HG03460 (cell line): ENCODE data around the gene ASPG.
"Not testable (repeated sequence)": the region's sequence is repeated elsewhere in the genome, so short reads cannot be mapped to it uniquely, and the experiment has no call there.

Experiments
- ATAC-seq: cut with Tn5 transposase; IDR thresholded peaks from one replicate; pipeline ENCODE4 v1.9.1; 2021; ENCODE audit not compliant: unreplicated experiment

Gene ASPG

DNA sequence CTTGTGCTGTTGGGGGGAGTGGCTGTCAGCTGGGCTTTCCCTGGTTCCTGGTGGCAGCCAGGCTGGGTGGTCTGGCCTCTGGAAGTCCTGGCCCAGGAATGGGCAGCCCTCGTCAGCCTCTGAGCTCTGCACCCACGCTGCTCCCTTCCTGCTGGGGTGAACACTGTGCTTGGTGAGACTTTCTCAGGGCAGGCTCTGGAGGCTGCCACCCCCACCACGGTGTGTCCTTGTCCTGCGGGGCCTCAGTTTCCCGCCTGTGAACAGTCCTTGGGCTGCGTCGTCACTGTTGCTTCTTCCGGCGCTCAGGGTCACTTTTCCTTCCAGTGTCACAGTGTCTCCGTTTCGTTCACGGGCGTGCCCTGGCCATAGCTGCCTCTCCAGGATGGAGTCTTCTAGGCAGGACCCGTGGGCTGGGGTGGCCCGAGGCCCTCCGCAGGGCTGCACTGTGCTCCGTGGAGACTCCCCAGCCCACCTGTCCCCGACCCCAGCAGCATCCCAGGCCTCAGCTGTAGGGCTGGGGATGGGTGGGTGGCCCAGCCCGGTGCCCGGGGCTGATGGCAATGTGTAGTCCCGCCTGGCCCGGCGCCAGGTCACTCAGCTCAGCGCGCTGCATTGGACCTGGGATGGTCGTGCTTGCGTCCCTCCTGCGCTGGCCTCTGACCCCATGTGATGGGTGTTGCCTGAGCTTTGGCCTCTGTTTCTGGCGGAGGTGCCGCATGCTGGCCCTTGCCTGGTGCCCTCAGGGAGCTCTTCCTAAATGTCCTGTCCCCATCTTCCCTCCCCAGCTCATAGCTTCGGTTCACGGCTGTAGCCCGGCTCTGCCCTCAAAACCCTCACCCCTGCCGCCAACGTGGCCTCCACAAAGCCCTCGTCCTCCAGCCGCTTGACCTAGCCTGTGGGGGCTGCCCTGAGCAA, 59.7 kb downstream of the ASPG start:
- no peak for ATAC-seq

DNA sequence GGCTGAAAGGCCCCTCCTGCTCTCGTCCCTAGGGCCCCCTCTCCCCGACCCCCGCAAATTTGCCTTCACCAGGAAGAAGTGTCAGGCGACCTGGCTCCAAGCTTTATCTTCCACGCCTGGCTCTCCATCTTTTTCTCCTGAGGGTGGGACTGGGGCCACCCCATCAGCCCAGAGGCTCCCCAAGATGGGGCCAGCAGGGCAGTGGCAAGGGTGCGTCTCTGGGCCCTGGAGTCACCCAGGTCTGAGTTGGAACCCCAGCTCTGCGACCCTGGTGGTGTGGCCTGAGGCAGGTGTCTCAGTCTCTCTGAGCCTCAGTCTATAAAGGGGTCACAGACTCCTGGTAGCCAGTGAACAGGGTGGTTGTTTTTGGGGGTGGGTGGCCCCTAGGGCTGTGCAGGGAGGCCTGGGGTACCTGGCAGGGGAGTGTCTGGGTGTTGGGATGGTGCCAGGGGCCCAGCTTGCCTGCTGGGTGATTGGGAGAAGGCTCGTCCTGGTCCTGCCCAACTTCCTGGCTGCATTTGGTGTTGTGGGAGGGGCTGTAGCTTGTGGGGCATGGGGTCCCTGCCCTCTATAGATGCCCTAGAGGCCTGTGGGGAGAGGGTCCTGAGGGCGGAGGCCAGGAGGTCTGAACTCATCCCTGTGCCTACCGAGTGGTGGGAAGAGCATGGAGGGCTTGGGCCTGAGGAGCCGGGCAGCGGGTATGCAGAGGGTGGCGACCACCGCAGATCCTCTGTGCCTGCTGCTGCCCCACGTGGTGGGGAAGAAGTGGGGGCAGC, 60.5 kb downstream of the ASPG start:
- no peak for ATAC-seq

DNA sequence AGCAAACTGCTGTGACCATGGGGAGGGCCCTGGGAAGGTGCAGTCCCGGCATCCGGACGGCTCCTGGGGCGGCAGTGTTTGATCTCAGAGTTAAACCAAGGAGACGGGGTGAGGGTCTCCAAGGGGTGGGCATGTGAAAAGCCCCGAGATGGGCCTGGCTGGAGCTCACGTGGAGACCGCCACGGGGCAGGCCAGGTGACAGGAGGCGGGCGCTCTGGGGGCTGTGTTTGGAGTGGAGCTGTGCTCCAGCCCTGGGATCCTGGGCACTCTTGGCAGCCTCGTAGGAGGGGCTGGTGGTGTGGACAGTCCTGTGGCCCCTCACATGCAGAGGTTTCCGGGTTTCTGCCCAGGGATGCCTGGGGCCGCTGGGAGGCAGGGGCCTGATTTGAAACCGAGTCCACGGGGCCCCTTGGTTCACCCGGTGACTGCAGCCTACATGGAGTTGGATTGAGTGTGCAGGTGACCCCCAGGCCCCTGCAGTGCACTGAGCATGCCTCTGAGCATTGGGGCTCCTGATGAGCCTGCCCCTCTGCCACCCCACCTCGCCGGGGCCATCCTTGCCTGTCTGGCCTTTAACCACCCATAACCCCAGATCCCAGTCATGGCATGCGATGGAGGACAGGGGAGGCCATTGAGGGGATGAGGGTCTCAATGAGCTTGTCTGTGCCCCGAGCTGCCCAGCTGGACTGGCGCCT, 61.3 kb downstream of the ASPG start:
- no peak for ATAC-seq

DNA sequence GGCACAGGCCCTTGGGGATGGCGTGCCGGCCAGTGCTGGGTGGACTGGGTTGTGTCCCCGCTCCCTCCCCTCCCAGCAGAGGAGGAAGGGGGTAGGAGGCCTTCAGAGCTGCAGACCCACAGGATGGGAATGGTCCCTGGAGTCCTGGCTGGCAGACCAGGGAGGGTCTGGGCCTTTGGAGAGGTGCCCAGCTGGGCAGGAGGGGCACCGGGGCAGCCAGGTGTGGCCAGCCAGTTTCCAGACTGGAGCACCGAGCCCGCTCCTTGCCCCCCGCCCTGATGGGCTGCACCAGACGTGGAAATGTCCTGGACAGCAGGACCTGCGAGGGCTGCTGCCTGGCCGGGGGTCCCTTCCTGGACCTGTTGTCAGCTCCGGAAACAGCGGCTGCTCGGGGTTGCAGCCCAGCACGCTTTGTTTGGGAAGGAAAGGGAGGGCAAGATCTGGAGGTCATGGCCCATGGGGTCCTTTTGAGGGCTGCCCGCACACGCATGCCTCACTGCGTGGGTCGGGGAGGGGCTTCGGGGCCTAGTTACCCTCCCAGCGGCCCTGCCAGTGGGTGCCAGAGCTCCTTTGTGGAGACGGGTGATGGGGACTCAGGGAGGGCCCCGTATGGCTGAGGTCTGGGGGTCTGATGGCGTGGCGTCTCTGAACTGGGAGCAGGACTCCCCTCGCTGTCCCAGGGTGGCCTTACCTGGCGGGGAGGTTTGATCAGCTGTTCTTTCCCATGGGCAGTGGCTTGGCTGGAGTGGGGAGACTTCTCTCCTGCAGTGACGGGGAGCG, 62.0 kb downstream of the ASPG start:
- no peak for ATAC-seq

DNA sequence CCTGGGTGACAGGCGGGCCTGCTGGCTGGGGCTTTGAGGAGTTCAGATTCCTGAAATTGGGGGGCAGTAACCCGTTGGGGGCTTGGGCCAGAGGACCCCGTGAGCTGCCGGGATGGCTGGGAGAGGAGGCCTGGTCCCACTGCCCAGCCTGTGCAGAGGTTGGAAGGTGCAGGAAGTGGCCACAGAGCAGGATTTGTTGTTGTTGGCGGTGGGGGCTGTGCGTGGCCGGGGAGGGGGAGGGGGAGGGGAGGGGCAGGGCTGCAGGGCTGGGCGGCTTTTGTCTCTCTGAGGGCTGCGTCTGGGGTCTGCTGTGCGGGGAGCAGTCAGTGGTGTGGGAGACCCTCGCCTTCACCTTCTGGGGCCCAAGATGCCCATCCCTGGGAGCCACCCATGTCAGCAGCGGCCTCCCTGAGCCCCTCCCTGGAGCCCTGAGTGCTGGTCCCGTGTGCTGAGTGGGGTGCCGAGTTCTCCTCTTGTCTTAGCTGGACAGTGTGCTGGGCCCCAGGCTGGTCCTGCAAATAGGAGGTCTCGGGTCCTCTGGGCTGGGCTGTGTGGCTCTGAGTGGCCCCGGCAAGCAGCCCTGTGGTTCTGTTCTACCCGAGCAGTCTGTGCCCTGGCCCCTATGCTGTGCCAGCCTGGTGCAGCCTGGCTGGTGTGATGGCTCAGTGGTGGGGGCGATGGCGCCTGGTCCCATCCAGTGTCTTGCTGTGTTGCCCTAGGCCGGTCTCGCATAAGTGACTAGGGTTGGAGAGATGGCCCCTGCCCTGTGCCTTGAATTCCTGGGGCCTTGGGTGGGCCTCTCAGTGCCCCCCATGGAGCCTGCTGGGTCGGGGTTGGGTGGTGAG, 63.2 kb downstream of the ASPG start:
- no peak for ATAC-seq

DNA sequence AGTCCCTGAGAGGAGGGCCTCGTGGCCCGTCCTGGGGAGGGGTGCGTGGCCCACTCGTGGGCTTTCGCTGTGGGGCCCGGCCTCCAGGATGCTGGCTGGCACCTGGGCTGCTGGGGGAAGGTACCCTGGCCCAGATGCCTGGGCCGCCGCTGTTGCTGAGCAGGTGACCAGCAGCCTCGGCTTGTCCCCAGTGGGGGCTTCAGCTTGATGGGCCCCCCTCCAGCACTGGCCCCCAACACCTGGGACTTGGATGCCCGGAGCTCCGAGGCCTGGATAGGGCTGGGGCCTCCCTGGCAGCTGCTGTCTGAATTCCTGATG, 63.7 kb downstream of the ASPG start:
- ATAC-seq: no peak

DNA sequence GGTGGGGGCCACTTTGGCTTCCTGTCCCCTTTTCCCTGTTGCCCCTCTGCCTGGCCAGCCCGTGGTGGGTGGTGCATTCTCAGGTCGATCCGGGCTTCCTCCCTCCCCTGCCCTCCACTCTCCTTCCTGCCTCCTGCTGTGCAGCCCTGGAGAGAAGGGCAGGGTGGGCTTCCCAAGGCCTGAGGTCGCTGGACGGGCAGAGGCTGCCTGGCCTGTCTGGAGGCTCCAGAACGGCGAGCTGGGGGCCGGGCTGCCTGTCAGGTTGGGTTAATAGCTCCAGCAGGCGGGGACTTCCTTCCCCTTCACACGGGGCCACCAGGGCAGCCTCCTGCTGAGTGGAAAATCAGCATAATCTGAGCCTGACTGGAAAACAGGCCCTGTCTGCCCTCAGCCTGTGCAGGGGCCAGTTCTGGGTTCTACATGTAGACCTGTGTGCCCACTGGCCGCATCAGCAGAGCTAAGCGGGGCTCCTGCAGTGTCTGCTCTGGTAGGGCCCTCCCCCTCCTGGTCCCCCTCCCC, 64.2 kb downstream of the ASPG start:
- ATAC-seq: no peak

DNA sequence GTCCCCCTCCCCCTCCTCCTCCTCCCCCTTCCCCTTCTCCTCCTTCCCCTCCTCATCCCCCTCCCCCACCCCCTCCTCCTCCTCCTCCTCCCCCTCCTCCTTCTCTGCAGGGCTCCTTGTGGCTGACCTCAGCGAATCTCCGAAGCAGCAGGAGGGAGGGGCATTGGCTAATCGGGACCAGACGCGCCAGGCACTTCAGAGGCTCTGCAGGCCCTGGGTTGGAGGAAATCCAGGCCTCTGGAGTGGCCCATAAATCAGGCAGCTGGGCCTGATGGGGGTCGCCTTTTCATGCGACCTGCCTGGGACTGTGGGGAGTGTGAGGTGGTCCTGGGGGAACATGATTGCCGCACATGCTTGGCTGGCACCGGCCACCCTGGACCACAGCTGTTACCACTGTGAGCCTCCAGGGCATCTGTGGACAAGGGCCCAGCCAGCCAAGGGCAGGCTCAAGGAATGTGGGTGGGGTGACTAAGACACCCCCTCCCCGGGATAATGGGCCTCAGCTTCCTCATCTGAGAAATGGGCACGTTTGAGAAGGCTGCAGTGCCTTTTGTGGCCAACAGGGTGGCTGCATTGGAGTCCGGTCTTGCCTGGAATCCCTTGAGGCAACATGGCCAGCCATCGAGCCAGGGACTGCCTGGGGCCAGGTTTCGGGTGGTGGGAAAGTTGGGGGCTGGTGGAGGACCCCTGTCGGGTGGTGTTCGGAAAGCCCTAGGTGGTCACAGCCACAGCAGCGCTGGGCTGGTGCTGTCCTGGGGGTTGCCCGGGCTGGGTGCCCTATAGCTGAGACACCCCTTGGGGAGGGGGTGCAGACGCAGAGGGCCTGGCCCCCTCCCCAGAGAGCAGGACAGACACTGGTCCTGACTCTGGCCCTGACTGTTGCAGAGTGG, 64.9 kb downstream of the ASPG start:
- no peak for ATAC-seq

DNA sequence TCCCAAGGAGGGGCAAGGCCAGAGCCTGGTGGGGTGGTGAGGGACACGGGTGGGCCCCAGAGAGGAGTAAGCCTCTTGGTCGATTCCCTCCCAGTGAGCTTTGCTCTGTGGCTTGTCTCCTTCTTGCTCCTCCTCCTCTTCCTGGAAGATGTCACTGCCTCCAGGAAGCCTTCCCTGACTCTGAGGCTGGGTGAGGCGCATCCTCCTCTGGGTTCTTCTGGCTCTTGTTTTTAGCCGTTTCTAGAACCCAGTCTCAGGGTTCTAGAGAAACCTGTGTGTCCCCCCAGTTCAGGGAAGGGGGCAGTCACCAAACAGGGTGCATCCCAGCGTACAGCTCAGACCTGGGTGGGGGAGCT, 65.5 kb downstream of the ASPG start:
- ATAC-seq: no peak

DNA sequence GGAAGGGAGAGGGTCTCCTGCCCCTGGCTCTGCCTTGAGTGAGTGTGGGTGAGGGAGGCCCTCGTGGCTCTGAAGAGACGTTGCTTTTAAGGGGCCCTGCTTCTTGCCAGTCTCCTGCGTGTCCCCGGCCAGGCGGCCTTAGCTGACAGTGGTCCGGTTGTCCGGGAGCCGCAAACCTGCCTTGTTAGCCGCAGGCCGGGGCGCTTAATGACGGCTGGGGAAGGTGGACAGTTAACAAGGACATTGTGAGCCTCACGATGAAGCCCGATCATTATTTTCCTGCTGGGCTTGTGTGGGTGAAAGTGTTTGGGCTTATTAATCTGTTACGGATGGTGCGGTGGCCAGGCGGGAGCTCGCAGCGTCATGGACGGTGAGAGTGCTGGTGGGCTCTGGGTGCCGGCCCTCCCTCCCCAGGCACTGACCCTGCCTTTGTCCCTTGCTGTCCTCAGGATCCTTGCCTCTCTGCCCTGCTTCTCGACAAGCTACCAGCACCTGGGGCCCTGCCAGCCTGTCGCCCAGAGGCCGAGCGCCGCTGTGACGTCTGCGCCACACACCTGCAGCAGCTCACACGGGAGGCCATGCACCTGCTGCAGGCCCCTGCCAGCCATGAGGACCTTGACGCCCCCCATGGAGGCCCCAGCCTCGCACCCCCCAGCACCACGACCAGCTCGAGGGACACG, 66.2 kb downstream of the ASPG start:
- ATAC-seq: no peak

DNA sequence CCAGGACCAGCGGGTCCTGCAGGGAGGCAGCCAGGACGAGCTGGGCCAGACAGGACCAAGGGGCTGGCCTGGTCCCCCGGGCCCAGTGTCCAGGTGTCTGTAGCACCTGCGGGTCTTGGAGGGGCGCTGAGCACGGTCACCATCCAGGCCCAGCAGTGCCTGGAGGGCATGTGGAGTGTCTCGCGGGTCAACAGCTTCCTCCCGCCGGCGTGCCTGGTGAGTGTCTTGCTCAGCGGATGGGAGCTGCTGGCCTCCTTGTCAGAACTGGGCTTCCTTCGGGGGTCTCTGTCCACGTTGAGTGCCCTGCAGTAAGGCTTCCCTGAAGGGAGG, 66.7 kb downstream of the ASPG start:
- ATAC-seq: no peak

DNA sequence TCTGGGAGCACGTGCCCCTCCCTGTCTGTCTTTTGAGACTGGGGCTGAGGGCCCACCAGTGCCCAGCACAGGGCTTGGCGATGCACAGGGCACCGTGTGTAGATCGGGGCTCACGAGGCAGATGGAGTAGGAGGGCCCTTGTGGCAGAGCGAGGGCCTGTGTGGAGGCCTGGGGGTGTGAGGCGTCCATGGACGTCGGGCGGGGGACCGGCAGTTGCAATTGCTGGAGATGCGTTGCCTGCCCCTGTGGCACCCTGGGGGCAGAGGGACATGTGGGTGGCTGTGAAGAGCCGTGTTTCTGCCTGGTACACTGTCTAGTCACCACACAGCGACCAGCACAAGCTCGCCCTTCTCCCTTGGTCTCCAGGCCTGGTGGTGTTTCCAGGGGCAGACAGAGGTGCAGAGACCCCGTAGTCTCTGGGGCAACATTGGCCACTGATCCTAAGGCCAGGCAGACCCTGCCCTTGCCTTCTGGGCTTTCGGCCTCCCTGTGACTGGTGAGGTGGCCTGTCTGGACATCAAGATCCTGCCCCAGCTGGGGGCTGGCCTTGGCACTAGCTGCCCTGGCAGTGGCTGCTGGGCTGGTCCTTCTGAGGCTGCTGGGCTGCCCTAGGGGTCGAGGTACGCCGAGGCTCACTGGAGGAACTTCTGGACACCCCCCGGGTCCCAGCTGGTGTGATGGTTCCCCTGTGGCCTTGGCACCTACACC, 67.3 kb downstream of the ASPG start:
- no peak for ATAC-seq

DNA sequence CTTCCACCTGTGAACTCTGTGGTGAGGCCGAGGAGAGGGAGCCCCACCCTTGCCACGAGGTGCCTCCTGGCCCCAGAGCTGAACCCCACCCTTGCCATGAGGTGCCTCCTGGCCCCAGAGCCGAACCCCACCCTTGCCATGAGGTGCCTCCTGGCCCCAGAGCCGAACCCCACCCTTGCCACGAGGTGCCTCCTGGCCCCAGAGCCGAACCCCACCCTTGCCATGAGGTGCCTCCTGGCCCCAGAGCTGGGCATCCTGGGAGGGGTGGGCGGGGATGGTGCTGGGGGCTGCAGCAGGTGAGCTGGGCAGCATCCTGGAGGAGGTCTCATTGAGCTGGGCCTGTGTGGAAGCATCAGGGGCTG, 67.9 kb downstream of the ASPG start:
- ATAC-seq: not testable (repeated sequence)

DNA sequence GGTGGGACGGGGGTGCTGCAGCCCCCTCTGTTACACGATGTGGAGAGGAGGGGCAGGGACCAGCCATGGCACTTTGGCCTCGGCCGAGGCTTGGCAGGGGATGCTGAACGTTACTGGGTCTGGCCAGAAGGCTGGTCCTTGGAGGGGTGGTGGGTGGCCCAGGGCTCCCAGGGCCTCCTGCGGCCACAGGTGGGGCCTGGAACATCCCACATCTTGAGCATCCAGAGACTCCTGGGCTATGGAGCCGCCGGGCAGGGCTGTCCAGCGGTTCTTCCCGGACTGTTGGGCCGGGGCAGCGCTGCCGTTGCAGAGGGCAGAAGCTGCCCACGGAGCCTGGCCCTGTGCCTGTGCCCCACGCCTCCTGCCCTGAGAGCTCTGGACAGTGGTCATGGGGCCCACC, 68.7 kb downstream of the ASPG start:
- ATAC-seq: no peak

DNA sequence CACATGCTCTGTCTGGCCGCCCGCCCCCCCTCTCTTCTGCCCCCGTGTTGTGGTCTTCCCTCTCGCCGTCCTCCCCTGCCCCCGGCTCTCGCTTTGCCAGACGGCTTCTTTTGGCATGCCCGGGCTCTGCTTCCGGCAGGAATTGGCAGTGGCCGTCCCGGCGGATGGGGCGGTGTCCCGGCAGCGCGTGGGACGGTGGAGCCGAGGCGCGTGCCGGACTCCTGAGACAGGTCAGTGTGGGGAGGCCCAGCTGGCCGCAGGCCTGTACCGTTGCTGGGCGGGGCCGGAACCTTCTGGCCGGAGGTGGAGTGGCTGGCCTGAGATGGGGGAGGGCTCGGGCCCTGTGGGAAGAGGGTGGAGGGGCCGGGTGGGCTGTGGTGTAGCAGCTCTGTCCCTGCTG, 70.0 kb downstream of the ASPG start:
- ATAC-seq: no peak

DNA sequence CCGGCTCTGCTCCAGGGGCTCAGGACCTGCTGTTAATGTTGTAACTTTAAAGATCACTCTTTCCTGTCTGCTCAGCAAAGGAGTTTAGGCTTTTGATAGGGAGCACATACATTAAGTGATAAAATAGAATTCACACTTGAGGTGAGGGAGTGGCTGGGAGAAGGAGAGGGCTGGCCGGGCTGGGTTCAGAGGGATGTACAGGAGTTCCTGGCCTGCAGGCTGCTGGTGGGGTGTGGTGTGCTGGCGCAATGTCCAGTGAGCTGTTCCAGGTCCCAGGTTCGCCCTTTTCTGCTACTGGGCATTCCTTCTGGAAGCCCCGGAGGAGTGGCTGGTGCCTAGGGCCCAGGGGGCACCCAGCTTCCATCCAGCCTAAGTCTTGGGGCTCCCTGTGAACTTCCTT, 70.6 kb downstream of the ASPG start:
- no peak for ATAC-seq

DNA sequence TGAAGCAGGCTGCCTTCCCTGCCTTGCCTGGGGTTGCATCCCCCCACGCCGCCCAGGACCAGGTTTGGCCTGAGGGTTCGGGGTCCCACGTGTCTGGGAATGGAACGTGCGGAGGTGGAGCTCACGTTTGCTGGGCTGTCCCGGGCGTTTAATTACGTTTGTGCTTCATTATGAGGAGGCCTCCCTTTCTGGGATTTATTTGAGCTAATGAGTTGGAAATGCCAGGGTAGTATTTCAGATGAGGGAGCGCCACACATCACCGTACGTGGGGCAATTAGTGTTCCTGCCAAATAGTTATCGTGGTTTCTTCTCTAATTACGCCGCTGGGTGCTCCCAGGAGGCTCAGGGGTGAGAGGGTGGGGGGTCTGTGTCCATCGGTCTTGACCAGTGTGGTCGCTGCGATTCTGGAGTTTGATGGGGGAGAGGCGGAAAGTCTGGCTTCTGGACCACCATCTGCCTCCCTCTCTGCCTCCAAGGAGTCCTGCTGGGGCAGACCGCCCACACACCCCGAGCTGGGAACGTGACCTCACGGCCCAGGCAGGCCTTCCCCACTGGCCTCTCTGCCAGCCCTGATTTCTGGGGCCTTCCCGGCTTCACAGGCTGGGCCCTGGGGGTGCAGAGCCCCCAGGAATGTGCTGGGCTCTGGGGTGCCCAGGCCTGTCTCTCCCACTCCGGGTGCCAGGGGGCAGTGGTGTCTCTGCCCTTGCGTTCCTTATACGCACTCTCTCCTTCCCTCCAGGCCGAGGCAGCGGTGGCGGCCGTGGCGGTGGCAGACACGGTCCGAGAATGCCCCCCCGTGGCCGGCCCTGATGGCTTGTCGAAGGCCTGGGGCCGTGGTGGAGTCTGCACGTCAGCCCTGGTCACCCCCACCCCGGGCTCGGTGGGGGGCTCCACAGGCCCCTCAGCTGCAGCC, 71.8 kb downstream of the ASPG start:
- no peak for ATAC-seq
